ENCODE measurements around the gene LONRF2. TPM values are rescaled to one million over a fixed set of nuclear protein-coding genes. Genes with fewer than 3 reads are reported as not detected.

Gene LONRF2
- total RNA-seq, 1 donor from 2014 or later, result under 0.01 TPM

- no peak for DNase-seq (ENCODE audit: extremely low read depth, low read depth, low spot score)
Measured at GRCh38 chr2:100276716-100277115, 45.6 kb downstream of the LONRF2 start.

GRCh38 chr2:100275200-100275589 is 47.1 kb downstream of the LONRF2 start:
- no peak for DNase-seq (ENCODE audit: extremely low read depth, low read depth, low spot score)

GRCh38 chr2:100274566-100275199 is 47.6 kb downstream of the LONRF2 start:
- no peak for DNase-seq (ENCODE audit: extremely low read depth, low read depth, low spot score)

GRCh38 chr2:100274076-100274475 is 48.2 kb downstream of the LONRF2 start:
- DNase-seq (ENCODE audit: extremely low read depth, low read depth, low spot score), result no peak

- DNase-seq (ENCODE audit: extremely low read depth, low read depth, low spot score), result no peak
Measured at GRCh38 chr2:100273387-100273786, 48.9 kb downstream of the LONRF2 start.

- DNase-seq (ENCODE audit: extremely low read depth, low read depth, low spot score), result no peak
Measured at GRCh38 chr2:100272841-100273329, 49.4 kb downstream of the LONRF2 start.

- no peak for DNase-seq (ENCODE audit: extremely low read depth, low read depth, low spot score)
Measured at GRCh38 chr2:100271210-100271609, 51.1 kb downstream of the LONRF2 start.

GRCh38 chr2:100270381-100271146 is 51.7 kb downstream of the LONRF2 start:
- no peak for DNase-seq (ENCODE audit: extremely low read depth, low read depth, low spot score)

- DNase-seq (ENCODE audit: extremely low read depth, low read depth, low spot score), result no peak
Measured at GRCh38 chr2:100269889-100270288, 52.4 kb downstream of the LONRF2 start.

- DNase-seq (ENCODE audit: extremely low read depth, low read depth, low spot score), result no peak
Measured at GRCh38 chr2:100268986-100269385, 53.3 kb downstream of the LONRF2 start.

GRCh38 chr2:100267751-100268150 is 54.5 kb downstream of the LONRF2 start:
- no peak for DNase-seq (ENCODE audit: extremely low read depth, low read depth, low spot score)

GRCh38 chr2:100266126-100266525 is 56.2 kb downstream of the LONRF2 start:
- no peak for DNase-seq (ENCODE audit: extremely low read depth, low read depth, low spot score)

- DNase-seq (ENCODE audit: extremely low read depth, low read depth, low spot score), result no peak
Measured at GRCh38 chr2:100265226-100265625, 57.1 kb downstream of the LONRF2 start.

- no peak for DNase-seq (ENCODE audit: extremely low read depth, low read depth, low spot score)
Measured at GRCh38 chr2:100264651-100265050, 57.6 kb downstream of the LONRF2 start.

- no peak for DNase-seq (ENCODE audit: extremely low read depth, low read depth, low spot score)
Measured at GRCh38 chr2:100264121-100264520, 58.2 kb downstream of the LONRF2 start.

- no peak for DNase-seq (ENCODE audit: extremely low read depth, low read depth, low spot score)
Measured at GRCh38 chr2:100262555-100263320, 59.6 kb downstream of the LONRF2 start.

- no peak for DNase-seq (ENCODE audit: extremely low read depth, low read depth, low spot score)
Measured at GRCh38 chr2:100262046-100262445, 60.3 kb downstream of the LONRF2 start.

GRCh38 chr2:100260712-100261620 is 61.3 kb downstream of the LONRF2 start:
- no peak for DNase-seq (ENCODE audit: extremely low read depth, low read depth, low spot score)

- DNase-seq (ENCODE audit: extremely low read depth, low read depth, low spot score), result no peak
Measured at GRCh38 chr2:100259106-100259505, 63.2 kb downstream of the LONRF2 start.

- no peak for DNase-seq (ENCODE audit: extremely low read depth, low read depth, low spot score)
Measured at GRCh38 chr2:100257939-100258338, 64.4 kb downstream of the LONRF2 start.
